Neuronal stem cell (in vitro differentiated cells): Measurements from ENCODE around the gene NNMT.

Source experiments
- DNase-seq: peaks from one replicate; pipeline ENCODE4 v3.0.0-alpha.2; 2013; ENCODE audit warnings: low spot score
- H2AFZ ChIP-seq: one replicate; pipeline ENCODE4 v1.6.1; 2013; ENCODE audit warnings: mild to moderate bottlenecking, low read length, inconsistent platforms
- H2AK5ac ChIP-seq: 2 replicates; pipeline ENCODE4 v1.6.1; 2013; ENCODE audit warnings: low read depth, mild to moderate bottlenecking, inconsistent platforms, low read length, moderate library complexity, mixed read lengths
- H2BK120ac ChIP-seq: 2 replicates; pipeline ENCODE4 v1.6.1; 2013; ENCODE audit warnings: low read depth, mild to moderate bottlenecking, inconsistent platforms, low read length, moderate library complexity, mixed read lengths
- H2BK12ac ChIP-seq: one replicate; pipeline ENCODE4 v1.6.1; 2013; ENCODE audit warnings: low read length, inconsistent platforms
- H2BK15ac ChIP-seq: 2 replicates; pipeline ENCODE4 v1.6.1; 2013; ENCODE audit warnings: mild to moderate bottlenecking, low read length, inconsistent platforms, mixed read lengths
- H2BK5ac ChIP-seq: one replicate; pipeline ENCODE4 v1.6.1; 2013; ENCODE audit warnings: inconsistent platforms, mild to moderate bottlenecking, low read length, moderate library complexity
- H3K14ac ChIP-seq: one replicate; pipeline ENCODE4 v1.6.1; 2013; ENCODE audit warnings: low read length, inconsistent platforms
- H3K18ac ChIP-seq: 2 replicates; pipeline ENCODE4 v1.6.1; 2013; ENCODE audit warnings: low read length, inconsistent platforms
- H3K23ac ChIP-seq: 2 replicates; pipeline ENCODE4 v1.6.1; 2013; ENCODE audit warnings: low read depth, mild to moderate bottlenecking, mixed read lengths, low read length, inconsistent platforms; ENCODE audit not compliant: poor library complexity
- H3K27ac ChIP-seq: replicated peaks from 3 replicates; pipeline ENCODE4 v1.5.1; 2013; ENCODE audit warnings: low read length, inconsistent platforms
- H3K27me3 ChIP-seq, 3 experiments: 2 replicates each; pipeline ENCODE4 v1.6.1; 2013; ENCODE audit warnings: low read length in 3 of 3, mild to moderate bottlenecking in 2 of 3, inconsistent platforms in 1 of 3, low read depth in 1 of 3, mixed read lengths in 1 of 3, moderate library complexity in 1 of 3; ENCODE audit not compliant: control insufficient read depth in 3 of 3, insufficient read depth in 3 of 3
- H3K36me3 ChIP-seq, 2 donors: replicated peaks in 1 of 2; 2 replicates each; pipeline ENCODE4 v1.6.1; 2013; ENCODE audit warnings: low read length in 2 of 2; ENCODE audit not compliant: control insufficient read depth in 2 of 2, insufficient read depth in 2 of 2
- H3K4ac ChIP-seq: 2 replicates; pipeline ENCODE4 v1.6.1; 2013; ENCODE audit warnings: inconsistent platforms, mild to moderate bottlenecking, low read length, moderate library complexity
- H3K4me1 ChIP-seq, 2 donors: 1 replicate in 1 of 2; 2 replicates in 1 of 2; pipeline ENCODE4 v1.6.1; 2013; ENCODE audit warnings: low read length in 2 of 2, low read depth in 1 of 2; ENCODE audit not compliant: control insufficient read depth in 2 of 2, insufficient read depth in 1 of 2
- H3K4me2 ChIP-seq: one replicate; pipeline ENCODE4 v1.6.1; 2013; ENCODE audit warnings: mild to moderate bottlenecking, low read length, inconsistent platforms; ENCODE audit not compliant: insufficient read depth, poor library complexity, severe bottlenecking
- H3K4me3 ChIP-seq, 2 donors: 2 replicates each; pipeline ENCODE4 v1.5.1; 2013; ENCODE audit warnings: low read length in 2 of 2, mild to moderate bottlenecking in 2 of 2, inconsistent platforms in 1 of 2, moderate library complexity in 1 of 2
- H3K79me1 ChIP-seq: one replicate; pipeline ENCODE4 v1.6.1; 2013; ENCODE audit warnings: low read depth, mild to moderate bottlenecking, inconsistent platforms, low read length, moderate library complexity
- H3K9ac ChIP-seq: one replicate; pipeline ENCODE4 v1.6.1; 2013; ENCODE audit warnings: mild to moderate bottlenecking, low read depth, low read length, inconsistent platforms; ENCODE audit not compliant: poor library complexity
- H3K9me3 ChIP-seq, 2 donors: replicated peaks in 1 of 2; 2 replicates each; pipeline versions ENCODE3 to v1.6.1; 2013; ENCODE audit warnings: low read length in 2 of 2, mild to moderate bottlenecking in 2 of 2, inconsistent platforms in 1 of 2, low read depth in 1 of 2, mixed read lengths in 1 of 2, moderate library complexity in 1 of 2; ENCODE audit not compliant: control insufficient read depth in 2 of 2, insufficient read depth in 1 of 2
- H4K8ac ChIP-seq: one replicate; pipeline ENCODE4 v1.6.1; 2013; ENCODE audit warnings: low read depth, mild to moderate bottlenecking, inconsistent platforms, low read length, moderate library complexity
- H4K91ac ChIP-seq: one replicate; pipeline ENCODE4 v1.6.1; 2013; ENCODE audit warnings: low read length, low read depth, mild to moderate bottlenecking, inconsistent platforms; ENCODE audit not compliant: poor library complexity
- WGBS, 2 donors: extraction: QIAGEN DNeasy Blood & Tissue Kit; methylation state at CpG; one replicate each; pipeline ENCODE4 v1.1.7; 2013; ENCODE audit warnings: missing lambda C conversion rate in 2 of 2, mixed read lengths in 1 of 2; ENCODE audit not compliant: insufficient read length in 2 of 2, insufficient replicate concordance in 1 of 2; ENCODE audit errors: extremely low coverage in 2 of 2; 5-methylcytosine and 5-hydroxymethylcytosine counted together

The NNMT gene

GRCh38 chr11:114277637-114278341 is 18.4 kb upstream of the NNMT start:
- Histone ChIP-seq H3K18ac (no peak overlapping the region), H2AFZ (no peak overlapping the region)
- WGBS, 2 donors, result no CpG with 5 or more reads among the region's 11 CpGs

DNA sequence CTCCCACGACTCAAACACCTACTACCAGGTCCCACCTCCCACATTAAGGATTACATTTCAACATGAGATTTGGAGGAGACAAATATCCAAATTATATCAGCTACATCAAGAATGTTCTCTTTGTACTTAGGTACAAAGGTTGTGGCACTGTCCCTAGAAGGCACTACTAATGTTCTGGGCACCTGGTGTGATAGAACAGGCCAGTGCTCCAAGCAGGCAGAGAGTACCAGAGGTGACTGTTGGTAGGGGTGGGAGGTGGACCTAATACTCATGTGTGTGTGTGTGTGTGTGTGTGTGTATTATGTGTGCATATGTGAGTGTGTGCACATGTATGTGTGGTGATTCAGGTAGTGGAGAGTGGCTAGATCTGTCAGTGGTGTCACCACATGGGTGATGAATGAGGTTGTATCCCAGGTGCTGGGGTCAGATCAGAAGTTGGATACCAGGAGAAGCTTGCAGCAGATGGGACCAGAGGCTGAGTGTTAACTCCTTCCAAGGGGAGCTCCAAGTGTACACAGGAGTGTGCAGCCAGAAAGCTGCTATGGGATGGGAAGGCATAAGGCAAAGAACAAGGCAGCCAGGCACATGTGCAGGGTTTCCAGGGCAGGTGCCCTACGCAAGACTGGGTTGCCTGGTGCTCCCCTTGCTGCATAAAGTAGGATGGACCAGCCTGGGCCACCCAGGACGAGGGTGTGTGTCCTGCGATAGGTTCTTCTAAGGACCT is 17.7 kb upstream of the NNMT start:
- H3K36me3 ChIP-seq, result no peaks in the 10 kb centered on the region
- H3K14ac ChIP-seq, result peak overlapping the region; percentile 40
- H3K27ac ChIP-seq, result no peak overlapping the region
- no peak overlapping the region for H2AK5ac ChIP-seq
- no CpG with 5 or more reads among the region's 4 CpGs for WGBS, 2 donors
- H3K27me3 ChIP-seq, result peaks cover 0 to 11% (median 0%) of the 10 kb centered on the region in 3 experiments
- H3K9ac ChIP-seq, result peak overlapping the region; percentile 15
- no peak overlapping the region for H3K23ac ChIP-seq
- H3K4me3 ChIP-seq, result no peak overlapping the region
- H4K91ac ChIP-seq, result no peak overlapping the region
- H3K4me1 ChIP-seq, result peaks cover 0 to 7% of the 10 kb centered on the region in 2 donors
- no peak overlapping the region for H2BK12ac ChIP-seq
- H3K79me1 ChIP-seq, result no peaks in the 10 kb centered on the region
- H3K4me2 ChIP-seq, result no peak overlapping the region
- peak overlapping the region; percentile 6 for H3K18ac ChIP-seq
- no peaks in the 10 kb centered on the region for H3K9me3 ChIP-seq
- H3K4ac ChIP-seq, result no peak overlapping the region
- peak overlapping the region; percentile 25 for H2BK15ac ChIP-seq
- no peak for DNase-seq
- H2AFZ ChIP-seq, result no peak overlapping the region
- H2BK120ac ChIP-seq, result no peak overlapping the region
- no peak overlapping the region for H4K8ac ChIP-seq
- H2BK5ac ChIP-seq, result no peak overlapping the region

More at GRCh38 chr11:114277637-114278341, 18.4 kb upstream of the NNMT start:
- DNase-seq, result no peak
- Histone ChIP-seq H3K14ac (no peak overlapping the region), H3K9me3 (no peaks in the 10 kb centered on the region), H3K36me3 (no peaks in the 10 kb centered on the region), H3K27ac (no peak overlapping the region), H3K27me3 (peaks cover 0 to 12% (median 0%) of the 10 kb centered on the region in 3 experiments), H3K9ac (no peak overlapping the region), H2BK5ac (no peak overlapping the region), H2AK5ac (no peak overlapping the region), H2BK15ac (no peak overlapping the region), H3K4me1 (peaks cover 0 to 7% of the 10 kb centered on the region in 2 donors), H2BK12ac (no peak overlapping the region), H4K8ac (no peak overlapping the region), H3K4me2 (no peak overlapping the region), H3K4me3 (no peak overlapping the region), H3K4ac (no peak overlapping the region), H3K23ac (no peak overlapping the region), H3K79me1 (no peaks in the 10 kb centered on the region), H4K91ac (no peak overlapping the region), H2BK120ac (no peak overlapping the region)

- Histone ChIP-seq H3K14ac (no peak overlapping the region), H2BK12ac (peak overlapping the region; percentile 1), H3K18ac (no peak overlapping the region), H3K23ac (no peak overlapping the region), H2AFZ (no peak overlapping the region), H2BK15ac (no peak overlapping the region), H4K8ac (no peak overlapping the region), H3K9ac (no peak overlapping the region), H2BK5ac (no peak overlapping the region), H3K4me2 (no peak overlapping the region), H3K27ac (no peak overlapping the region), H3K27me3 (peaks cover 0 to 8% (median 0%) of the 10 kb centered on the region in 3 experiments), H3K36me3 (no peaks in the 10 kb centered on the region), H2AK5ac (no peak overlapping the region), H3K4me3 (no peak overlapping the region), H3K4ac (no peak overlapping the region), H3K9me3 (no peaks in the 10 kb centered on the region), H3K4me1 (peaks cover 0 to 7% of the 10 kb centered on the region in 2 donors), H3K79me1 (no peaks in the 10 kb centered on the region), H4K91ac (no peak overlapping the region), H2BK120ac (no peak overlapping the region)
- WGBS, 2 donors, result no CpG with 5 or more reads among the region's 9 CpGs
- DNase-seq, result no peak
Observed at GRCh38 chr11:114279792-114280546, 16.2 kb upstream of the NNMT start.

DNA sequence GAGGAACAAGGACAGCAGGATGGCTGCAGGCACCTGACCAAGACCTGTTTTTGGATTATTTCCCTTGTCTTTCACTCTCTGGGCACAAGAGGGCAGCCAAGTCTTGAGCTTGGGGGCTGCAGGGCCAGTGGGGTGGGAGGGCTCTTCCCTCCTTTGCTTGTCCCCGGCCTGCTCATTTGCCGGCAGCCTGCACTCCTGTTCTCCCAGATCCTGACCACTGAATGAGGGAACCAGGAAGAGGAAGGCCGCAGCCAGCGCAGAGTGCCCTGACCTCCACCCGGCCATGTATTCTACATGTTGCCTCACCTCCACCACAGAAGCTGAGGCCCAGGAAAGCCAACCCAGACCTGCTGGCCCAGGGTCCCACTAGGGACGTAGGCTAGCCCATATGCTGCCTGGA is 15.5 kb upstream of the NNMT start:
- Histone ChIP-seq H2BK15ac (peak overlapping the region; percentile 17), H2AFZ (peak overlapping the region; percentile 84), H3K4me1 (peaks cover 0 to 11% of the 10 kb centered on the region in 2 donors), H3K27ac (no peak overlapping the region), H3K14ac (no peak overlapping the region), H4K91ac (no peak overlapping the region), H3K23ac (no peak overlapping the region), H2AK5ac (no peak overlapping the region), H3K9me3 (no peaks in the 10 kb centered on the region), H3K4me3 (no peak overlapping the region), H3K4me2 (no peak overlapping the region), H2BK5ac (no peak overlapping the region), H3K79me1 (no peaks in the 10 kb centered on the region), H4K8ac (peak overlapping the region; percentile 43), H3K27me3 (peaks cover 0 to 6% (median 0%) of the 10 kb centered on the region in 3 experiments), H3K4ac (no peak overlapping the region), H3K9ac (no peak overlapping the region), H2BK12ac (no peak overlapping the region), H3K18ac (peak overlapping the region; percentile 58), H2BK120ac (no peak overlapping the region), H3K36me3 (no peaks in the 10 kb centered on the region)
- no CpG with 5 or more reads among the region's 6 CpGs for WGBS, 2 donors
- peak; percentile 66 for DNase-seq
